SK-N-SH (cell line): ENCODE measurements around the gene ARPC2. TPM values are rescaled to one million over a fixed set of nuclear protein-coding genes. Genes with fewer than 3 reads are reported as not detected.

Experiments used
- CTCF ChIA-PET: fragments of 300-600, 350-600 bp; formaldehyde crosslinking; extraction: SDS; loops from one replicate; lab custom pipeline; 2021; lab: Yijun Ruan, JAX
- POLR2A ChIA-PET: fragments of 350-600 bp; sonication (Branson Sonifier 250); formaldehyde crosslinking; extraction: SDS; loops from one replicate; lab custom pipeline; 2020; ENCODE audit warnings: antibody characterized with exemption, inconsistent platforms; lab: Yijun Ruan, JAX
- DNase-seq: peaks from one replicate; pipeline ENCODE4 v3.0.0; 2012
- H2AFZ ChIP-seq: fragments of 200-600 bp; sonication (generic); 2 replicates; pipeline ENCODE4 v1.8.1; 2016; ENCODE audit warnings: antibody characterized with exemption, mild to moderate bottlenecking, low read depth
- H3F3A ChIP-seq: fragments of 200-600 bp; sonication (generic); replicated peaks from 2 replicates; pipeline ENCODE3; 2016; ENCODE audit warnings: antibody characterized with exemption, mild to moderate bottlenecking; ENCODE audit not compliant: insufficient read depth
- H3K27ac ChIP-seq, 2 experiments: fragments of 200-500 bp in 1 of 2; fragments of 200-600 bp in 1 of 2; sonication (Bioruptor generic) in 1 of 2; sonication (generic), shearing (Covaris generic) in 1 of 2; 2 replicates each; pipeline versions ENCODE4 v1.5.1 to v1.6.1; 2014 to 2016; ENCODE audit warnings: low read depth in 2 of 2, inconsistent platforms in 1 of 2, low read length in 1 of 2, mild to moderate bottlenecking in 1 of 2, mixed read lengths in 1 of 2
- H3K27me3 ChIP-seq: fragments of 200-600 bp; sonication (generic), shearing (Covaris generic); 2 replicates; pipeline ENCODE4 v1.6.1; 2016; ENCODE audit warnings: mixed run types; ENCODE audit not compliant: insufficient read depth
- H3K36me3 ChIP-seq, 2 experiments: fragments of 200-500 bp in 1 of 2; fragments of 200-600 bp in 1 of 2; sonication (Bioruptor generic) in 1 of 2; sonication (generic) in 1 of 2; replicated peaks in 1 of 2; 2 replicates each; pipeline versions ENCODE3 to v1.5.1; 2014 to 2016; ENCODE audit warnings: low read length in 1 of 2, mild to moderate bottlenecking in 1 of 2; ENCODE audit not compliant: insufficient read depth in 2 of 2, control insufficient read depth in 1 of 2
- H3K4me1 ChIP-seq, 2 experiments: fragments of 200-500 bp in 1 of 2; fragments of 200-600 bp in 1 of 2; sonication (Bioruptor generic) in 1 of 2; sonication (generic), shearing (Covaris generic) in 1 of 2; 2 replicates each; pipeline versions ENCODE4 v1.5.1 to v1.6.1; 2014 to 2016; ENCODE audit warnings: low read depth in 1 of 2, low read length in 1 of 2, mixed run types in 1 of 2; ENCODE audit not compliant: insufficient read depth in 2 of 2, control insufficient read depth in 1 of 2
- H3K4me2 ChIP-seq: fragments of 200-600 bp; sonication (generic), shearing (Covaris generic); 2 replicates; pipeline ENCODE4 v1.6.1; 2017; ENCODE audit warnings: mixed run types
- H3K4me3 ChIP-seq, 2 experiments: fragments of 200-500 bp in 1 of 2; fragments of 200-600 bp in 1 of 2; sonication (Bioruptor generic) in 1 of 2; sonication (generic), shearing (Covaris generic) in 1 of 2; 2 replicates each; pipeline versions ENCODE4 v1.5.1 to v1.8.1; 2014 to 2016; ENCODE audit warnings: low read depth in 2 of 2, inconsistent platforms in 1 of 2, low read length in 1 of 2, mild to moderate bottlenecking in 1 of 2, mixed read lengths in 1 of 2, moderate library complexity in 1 of 2
- H3K79me2 ChIP-seq: fragments of 200-600 bp; sonication (generic); 2 replicates; pipeline ENCODE4 v1.8.1; 2017; ENCODE audit warnings: mild to moderate bottlenecking; ENCODE audit not compliant: insufficient read depth
- H3K9ac ChIP-seq: fragments of 200-600 bp; sonication (generic); 2 replicates; pipeline ENCODE4 v1.6.1; 2017; ENCODE audit warnings: mixed run types
- H3K9me2 ChIP-seq: fragments of 200-600 bp; sonication (generic); 2 replicates; pipeline ENCODE4 v1.6.1; 2017; ENCODE audit warnings: mixed run types
- H3K9me3 ChIP-seq: fragments of 200-600 bp; sonication (generic); 2 replicates; pipeline ENCODE4 v1.6.1; 2017; ENCODE audit warnings: mixed run types, mild to moderate bottlenecking, moderate library complexity
- H4K20me1 ChIP-seq: fragments of 200-600 bp; sonication (generic); 2 replicates; pipeline ENCODE4 v1.6.1; 2017; ENCODE audit warnings: mild to moderate bottlenecking, mixed run types; ENCODE audit not compliant: insufficient read depth
- CHD2 ChIP-seq: fragments of 150-350 bp; IDR thresholded peaks from 2 replicates; pipeline ENCODE4 v1.6.1; 2018; ENCODE audit warnings: low read length; ENCODE audit not compliant: partially characterized antibody
- ELF1 ChIP-seq: IDR thresholded peaks from 2 replicates; pipeline ENCODE4 v1.4.0; 2012
- EP300 ChIP-seq, 2 experiments: IDR thresholded peaks; 2 replicates each; pipeline versions ENCODE4 v1.4.0 to v1.6.1; 2012; ENCODE audit warnings: borderline replicate concordance in 1 of 2, low read depth in 1 of 2, low read length in 1 of 2
- EZH2phosphoT487 ChIP-seq: fragments of 200-600 bp; sonication (generic); IDR thresholded peaks from 2 replicates; pipeline ENCODE4 v1.6.1; 2017; ENCODE audit warnings: low read depth, mixed run types, mild to moderate bottlenecking, antibody characterized with exemption, moderate library complexity, borderline replicate concordance
- FOXJ3 ChIP-seq: sonication (generic); formaldehyde crosslinking; IDR thresholded peaks from 2 replicates; pipeline ENCODE4 v1.5.1; 2020; ENCODE audit warnings: mild to moderate bottlenecking, missing genetic modification reagents
- FOXM1 ChIP-seq: IDR thresholded peaks from 2 replicates; pipeline ENCODE4 v1.4.0; 2012; ENCODE audit warnings: low read depth, mild to moderate bottlenecking
- GABPA ChIP-seq: IDR thresholded peaks from 2 replicates; pipeline ENCODE4 v1.4.0; 2012; ENCODE audit warnings: low read depth, mild to moderate bottlenecking
- MXI1 ChIP-seq: IDR thresholded peaks from 2 replicates; pipeline ENCODE4 v1.6.1; 2012; ENCODE audit warnings: mild to moderate bottlenecking, low read depth, low read length, improper control_type of control experiment
- POLR2AphosphoS5 ChIP-seq: IDR thresholded peaks from 2 replicates; pipeline ENCODE4 v1.6.1; 2012; ENCODE audit warnings: low read depth, low read length
- RAD21 ChIP-seq: IDR thresholded peaks from 2 replicates; pipeline ENCODE4 v1.6.1; 2012; ENCODE audit warnings: mild to moderate bottlenecking, low read length
- RCOR1 ChIP-seq: fragments of 150-350 bp; IDR thresholded peaks from 2 replicates; pipeline ENCODE4 v1.6.1; 2017; ENCODE audit warnings: antibody characterized with exemption, low read length
- SMC3 ChIP-seq: IDR thresholded peaks from 2 replicates; pipeline ENCODE4 v1.6.1; 2012; ENCODE audit warnings: low read depth, low read length, improper control_type of control experiment
- TCF12 ChIP-seq: IDR thresholded peaks from 2 replicates; pipeline ENCODE4 v1.4.0; 2012
- TEAD4 ChIP-seq: IDR thresholded peaks from 2 replicates; pipeline ENCODE4 v1.4.0; 2012; ENCODE audit warnings: mild to moderate bottlenecking, borderline replicate concordance; ENCODE audit not compliant: insufficient read depth
- WGBS: methylation state at CpG from one replicate; pipeline ENCODE4 v1.1.6; 2017; ENCODE audit warnings: low lambda C conversion rate; 5-methylcytosine and 5-hydroxymethylcytosine counted together
- polyA plus RNA-seq, 3 experiments: library from polyadenylated mRNA; depleted of rRNA; stranded (reverse); fragments of >200 nt; gene quantifications; 2 replicates each; pipeline ENCODE4 v1.2.3, GENCODE V29; 2012
- TF ChIP-seq, protein P1 (sequence below): IDR thresholded peaks from 2 replicates; pipeline ENCODE4 v1.6.1; 2012; ENCODE audit warnings: mild to moderate bottlenecking, low read depth, low read length, moderate library complexity
- TF ChIP-seq, protein P2 (sequence below): fragments of 200-600 bp; sonication (generic); IDR thresholded peaks from 2 replicates; pipeline ENCODE4 v1.6.1; 2017; ENCODE audit warnings: antibody characterized with exemption, mild to moderate bottlenecking, moderate library complexity
- TF ChIP-seq, protein P3 (sequence below): IDR thresholded peaks from 2 replicates; pipeline ENCODE4 v1.4.0; 2012; ENCODE audit warnings: low read depth, borderline replicate concordance
- TF ChIP-seq, protein P4 (sequence below): fragments of 150-350 bp; IDR thresholded peaks from 2 replicates; pipeline ENCODE4 v1.6.1; 2017; ENCODE audit warnings: antibody characterized with exemption, low read length, low read depth, borderline replicate concordance
- TF ChIP-seq, protein P5 (sequence below): IDR thresholded peaks from 2 replicates; pipeline ENCODE4; 2012

The ARPC2 gene
- polyA plus RNA-seq, 1 of the 3 experiments (the other 2 are of a cell fraction) = 319 TPM

DNA sequence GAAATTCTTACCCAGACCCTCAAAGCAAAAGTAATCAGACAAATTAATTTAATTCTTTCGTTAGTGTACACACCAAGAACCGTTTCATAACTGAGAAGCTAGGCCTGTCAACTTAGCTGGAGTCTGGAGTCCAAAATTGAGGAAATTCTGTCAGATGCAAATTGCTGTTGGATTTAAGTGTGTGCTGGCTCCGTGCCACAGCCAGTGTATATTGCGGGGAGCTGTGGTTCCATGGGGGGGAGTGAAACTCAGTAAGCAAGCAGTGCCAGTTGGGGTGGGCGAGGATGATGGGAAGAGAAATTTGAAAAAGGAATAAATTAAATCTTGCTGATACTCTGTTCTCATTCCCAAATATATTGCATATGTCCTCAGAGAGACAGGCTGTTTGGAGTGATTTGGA is 4.0 kb downstream of the ARPC2 start:
- peaks cover 82% of the 10 kb centered on the region for H4K20me1 ChIP-seq
- ChIA-PET CTCF (interaction anchor here (1.4 to 3.2 kb wide), 3 partner anchors 10 to 175 kb away, joined by 4 to 14 read pairs (median 5); no protein-coding TSS in a partner anchor), POLR2A (no interaction called here)
- H2AFZ ChIP-seq = no peak overlapping the region
- no peak overlapping the region for H3K4me3 ChIP-seq
- DNase-seq = peak; percentile 9
- peaks cover 13% of the 10 kb centered on the region for H3F3A ChIP-seq
- H3K79me2 ChIP-seq = peaks cover 95% of the 10 kb centered on the region
- no peaks in the 10 kb centered on the region for H3K9me2 ChIP-seq
- H3K4me1 ChIP-seq = peaks cover 20 to 33% of the 10 kb centered on the region in 2 experiments
- no peaks in the 10 kb centered on the region for H3K27me3 ChIP-seq
- H3K36me3 ChIP-seq = peaks cover 49 to 50% of the 10 kb centered on the region in 2 experiments
- peak overlapping the region; percentile 84; the same call in 1 of the 2 replicates for H3K4me2 ChIP-seq
- no peak overlapping the region for H3K9ac ChIP-seq
- peak overlapping the region in 1 of 2 experiments; percentile 11; a peak in 1 of 4 replicates for H3K27ac ChIP-seq
- no peaks in the 10 kb centered on the region for H3K9me3 ChIP-seq
- WGBS = 79% methylated on average over 5 of the region's 5 CpGs
- TF ChIP-seq ELF1 (no peak), POLR2AphosphoS5 (no peak), GABPA (no peak), TEAD4 (no peak), EZH2phosphoT487 (no peak), RAD21 (no peak), RCOR1 (no peak), TCF12 (no peak), SMC3 (no peak), FOXM1 (no peak), FOXJ3 (CRISPR knock-in tag) (no peak), CHD2 (no peak), EP300 (IDR thresholded peaks at IDR 0.05; ENCODE audit: borderline replicate concordance in 1 of 2, low read depth in 1 of 2, low read length in 1 of 2) (no peak), MXI1 (no peak)
- TF ChIP-seq, protein P1, sequence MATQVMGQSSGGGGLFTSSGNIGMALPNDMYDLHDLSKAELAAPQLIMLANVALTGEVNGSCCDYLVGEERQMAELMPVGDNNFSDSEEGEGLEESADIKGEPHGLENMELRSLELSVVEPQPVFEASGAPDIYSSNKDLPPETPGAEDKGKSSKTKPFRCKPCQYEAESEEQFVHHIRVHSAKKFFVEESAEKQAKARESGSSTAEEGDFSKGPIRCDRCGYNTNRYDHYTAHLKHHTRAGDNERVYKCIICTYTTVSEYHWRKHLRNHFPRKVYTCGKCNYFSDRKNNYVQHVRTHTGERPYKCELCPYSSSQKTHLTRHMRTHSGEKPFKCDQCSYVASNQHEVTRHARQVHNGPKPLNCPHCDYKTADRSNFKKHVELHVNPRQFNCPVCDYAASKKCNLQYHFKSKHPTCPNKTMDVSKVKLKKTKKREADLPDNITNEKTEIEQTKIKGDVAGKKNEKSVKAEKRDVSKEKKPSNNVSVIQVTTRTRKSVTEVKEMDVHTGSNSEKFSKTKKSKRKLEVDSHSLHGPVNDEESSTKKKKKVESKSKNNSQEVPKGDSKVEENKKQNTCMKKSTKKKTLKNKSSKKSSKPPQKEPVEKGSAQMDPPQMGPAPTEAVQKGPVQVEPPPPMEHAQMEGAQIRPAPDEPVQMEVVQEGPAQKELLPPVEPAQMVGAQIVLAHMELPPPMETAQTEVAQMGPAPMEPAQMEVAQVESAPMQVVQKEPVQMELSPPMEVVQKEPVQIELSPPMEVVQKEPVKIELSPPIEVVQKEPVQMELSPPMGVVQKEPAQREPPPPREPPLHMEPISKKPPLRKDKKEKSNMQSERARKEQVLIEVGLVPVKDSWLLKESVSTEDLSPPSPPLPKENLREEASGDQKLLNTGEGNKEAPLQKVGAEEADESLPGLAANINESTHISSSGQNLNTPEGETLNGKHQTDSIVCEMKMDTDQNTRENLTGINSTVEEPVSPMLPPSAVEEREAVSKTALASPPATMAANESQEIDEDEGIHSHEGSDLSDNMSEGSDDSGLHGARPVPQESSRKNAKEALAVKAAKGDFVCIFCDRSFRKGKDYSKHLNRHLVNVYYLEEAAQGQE = no peak
- TF ChIP-seq, protein P2, sequence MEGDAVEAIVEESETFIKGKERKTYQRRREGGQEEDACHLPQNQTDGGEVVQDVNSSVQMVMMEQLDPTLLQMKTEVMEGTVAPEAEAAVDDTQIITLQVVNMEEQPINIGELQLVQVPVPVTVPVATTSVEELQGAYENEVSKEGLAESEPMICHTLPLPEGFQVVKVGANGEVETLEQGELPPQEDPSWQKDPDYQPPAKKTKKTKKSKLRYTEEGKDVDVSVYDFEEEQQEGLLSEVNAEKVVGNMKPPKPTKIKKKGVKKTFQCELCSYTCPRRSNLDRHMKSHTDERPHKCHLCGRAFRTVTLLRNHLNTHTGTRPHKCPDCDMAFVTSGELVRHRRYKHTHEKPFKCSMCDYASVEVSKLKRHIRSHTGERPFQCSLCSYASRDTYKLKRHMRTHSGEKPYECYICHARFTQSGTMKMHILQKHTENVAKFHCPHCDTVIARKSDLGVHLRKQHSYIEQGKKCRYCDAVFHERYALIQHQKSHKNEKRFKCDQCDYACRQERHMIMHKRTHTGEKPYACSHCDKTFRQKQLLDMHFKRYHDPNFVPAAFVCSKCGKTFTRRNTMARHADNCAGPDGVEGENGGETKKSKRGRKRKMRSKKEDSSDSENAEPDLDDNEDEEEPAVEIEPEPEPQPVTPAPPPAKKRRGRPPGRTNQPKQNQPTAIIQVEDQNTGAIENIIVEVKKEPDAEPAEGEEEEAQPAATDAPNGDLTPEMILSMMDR = no peak
- TF ChIP-seq, protein P3, sequence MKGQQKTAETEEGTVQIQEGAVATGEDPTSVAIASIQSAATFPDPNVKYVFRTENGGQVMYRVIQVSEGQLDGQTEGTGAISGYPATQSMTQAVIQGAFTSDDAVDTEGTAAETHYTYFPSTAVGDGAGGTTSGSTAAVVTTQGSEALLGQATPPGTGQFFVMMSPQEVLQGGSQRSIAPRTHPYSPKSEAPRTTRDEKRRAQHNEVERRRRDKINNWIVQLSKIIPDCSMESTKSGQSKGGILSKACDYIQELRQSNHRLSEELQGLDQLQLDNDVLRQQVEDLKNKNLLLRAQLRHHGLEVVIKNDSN = no peak
- TF ChIP-seq, protein P4, sequence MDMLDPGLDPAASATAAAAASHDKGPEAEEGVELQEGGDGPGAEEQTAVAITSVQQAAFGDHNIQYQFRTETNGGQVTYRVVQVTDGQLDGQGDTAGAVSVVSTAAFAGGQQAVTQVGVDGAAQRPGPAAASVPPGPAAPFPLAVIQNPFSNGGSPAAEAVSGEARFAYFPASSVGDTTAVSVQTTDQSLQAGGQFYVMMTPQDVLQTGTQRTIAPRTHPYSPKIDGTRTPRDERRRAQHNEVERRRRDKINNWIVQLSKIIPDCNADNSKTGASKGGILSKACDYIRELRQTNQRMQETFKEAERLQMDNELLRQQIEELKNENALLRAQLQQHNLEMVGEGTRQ = no peak
- TF ChIP-seq, protein P5, sequence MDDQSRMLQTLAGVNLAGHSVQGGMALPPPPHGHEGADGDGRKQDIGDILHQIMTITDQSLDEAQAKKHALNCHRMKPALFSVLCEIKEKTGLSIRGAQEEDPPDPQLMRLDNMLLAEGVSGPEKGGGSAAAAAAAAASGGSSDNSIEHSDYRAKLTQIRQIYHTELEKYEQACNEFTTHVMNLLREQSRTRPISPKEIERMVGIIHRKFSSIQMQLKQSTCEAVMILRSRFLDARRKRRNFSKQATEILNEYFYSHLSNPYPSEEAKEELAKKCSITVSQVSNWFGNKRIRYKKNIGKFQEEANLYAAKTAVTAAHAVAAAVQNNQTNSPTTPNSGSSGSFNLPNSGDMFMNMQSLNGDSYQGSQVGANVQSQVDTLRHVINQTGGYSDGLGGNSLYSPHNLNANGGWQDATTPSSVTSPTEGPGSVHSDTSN = no peak
